C4-2B (cell line): ENCODE results near the gene TOM1L2.

ENCODE experiments used
- CTCF ChIP-seq: fragments of 450-650 bp; conservative IDR thresholded peaks from 2 replicates; pipeline ENCODE4 v1.5.1; 2017; ENCODE audit warnings: mild to moderate bottlenecking
- ZFX ChIP-seq: fragments of 450-650 bp; IDR thresholded peaks from 2 replicates; pipeline ENCODE4 v1.6.1; 2017

DNA sequence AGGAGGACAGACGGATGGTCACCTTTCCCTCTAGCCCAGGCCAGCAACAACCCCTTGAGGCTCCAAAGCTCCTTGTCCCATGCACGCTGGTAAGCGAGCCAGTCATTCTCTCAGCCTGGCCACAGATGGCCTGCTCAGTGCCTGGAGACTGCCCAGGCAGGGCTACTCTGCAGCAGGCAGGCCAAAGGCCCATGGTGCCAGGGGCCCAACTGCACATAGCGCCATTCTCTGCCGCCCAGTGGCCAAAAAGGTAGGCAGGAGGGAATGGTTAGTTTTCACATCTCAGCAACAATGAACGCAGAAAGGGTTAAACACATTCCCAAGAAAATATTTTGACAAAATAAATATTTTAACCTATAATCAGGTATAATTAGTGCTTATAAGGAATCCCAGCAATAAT, 127.7 kb downstream of the TOM1L2 start:
- TF ChIP-seq CTCF (no peak), ZFX (no peak)
